PC-9 (cell line): ENCODE results near the gene ABCA7. TPM values are rescaled to one million over a fixed set of nuclear protein-coding genes. Genes with fewer than 3 reads are reported as not detected.

Experiments
- BruUV-seq: library from RNA; stranded (reverse); fragments of 400-500 nt; replicated peaks from 2 replicates; lab custom pipeline; 2021; lab: Mats Ljungman, UMichigan
- CTCF ChIA-PET: fragments of 300-600 bp; sonication (Branson Sonifier 250); formaldehyde crosslinking; loops from one replicate; lab custom pipeline; 2022; ENCODE audit warnings: antibody characterized with exemption; lab: Charles Lee
- POLR2A ChIA-PET: fragments of 300-600 bp; sonication (Branson Sonifier 250); formaldehyde crosslinking; loops from one replicate; lab custom pipeline; 2022; ENCODE audit warnings: antibody characterized with exemption; ENCODE audit not compliant: unreplicated experiment; lab: Charles Lee
- DNase-seq, 2 experiments: peaks; one replicate each; pipeline versions ENCODE4 v3.0.0 to v3.0.0-alpha.2; 2015 to 2022; ENCODE audit warnings: mixed read lengths in 1 of 2
- H2AFZ ChIP-seq: fragments of 200-600 bp; sonication (generic); 2 replicates; pipeline ENCODE4 v1.8.1; 2017; ENCODE audit warnings: antibody characterized with exemption
- H3F3A ChIP-seq: fragments of 200-600 bp; sonication (generic); 2 replicates; pipeline ENCODE4 v1.8.1; 2017; ENCODE audit warnings: antibody characterized with exemption, mild to moderate bottlenecking, low read depth; ENCODE audit not compliant: insufficient read depth
- H3K27ac ChIP-seq: fragments of 200-600 bp; sonication (generic); 2 replicates; pipeline ENCODE4 v1.6.1; 2016; ENCODE audit warnings: mixed run types
- H3K27me3 ChIP-seq: fragments of 200-600 bp; sonication (generic); 2 replicates; pipeline ENCODE4 v1.6.1; 2016; ENCODE audit warnings: low read depth, mixed run types; ENCODE audit not compliant: insufficient read depth
- H3K36me3 ChIP-seq: fragments of 200-600 bp; sonication (generic); 2 replicates; pipeline ENCODE4 v1.6.1; 2016; ENCODE audit warnings: low read depth, mixed run types
- H3K4me1 ChIP-seq: fragments of 200-600 bp; sonication (generic); replicated peaks from 2 replicates; pipeline ENCODE4 v1.6.1; 2016; ENCODE audit warnings: mixed run types; ENCODE audit not compliant: insufficient read depth
- H3K4me2 ChIP-seq: fragments of 200-600 bp; sonication (generic); 2 replicates; pipeline ENCODE4 v1.6.1; 2017; ENCODE audit warnings: mixed run types
- H3K4me3 ChIP-seq: fragments of 200-600 bp; sonication (generic); 2 replicates; pipeline ENCODE4 v1.6.1; 2016; ENCODE audit warnings: mixed run types
- H3K79me2 ChIP-seq: fragments of 200-600 bp; sonication (generic); 2 replicates; pipeline ENCODE4 v1.6.1; 2017; ENCODE audit warnings: low read depth, mixed run types
- H3K9me2 ChIP-seq: fragments of 200-600 bp; sonication (generic); 2 replicates; pipeline ENCODE4 v1.8.1; 2017; ENCODE audit warnings: mild to moderate bottlenecking; ENCODE audit not compliant: insufficient read depth
- H3K9me3 ChIP-seq: fragments of 200-600 bp; sonication (generic); 2 replicates; pipeline ENCODE4 v1.8.1; 2016; ENCODE audit warnings: low read depth; ENCODE audit not compliant: insufficient read depth
- H4K20me1 ChIP-seq: fragments of 200-600 bp; sonication (generic); 2 replicates; pipeline ENCODE4 v1.8.1; 2017; ENCODE audit not compliant: insufficient read depth
- CTCF ChIP-seq: fragments of 200-600 bp; sonication (generic); conservative IDR thresholded peaks from 2 replicates; pipeline ENCODE4 v1.6.1; 2017; ENCODE audit warnings: mixed run types, antibody characterized with exemption, mild to moderate bottlenecking, moderate library complexity
- EZH2 ChIP-seq: fragments of 200-600 bp; sonication (generic); IDR thresholded peaks from 2 replicates; pipeline ENCODE4 v1.8.0; 2017; ENCODE audit warnings: antibody characterized with exemption, low read depth
- intact Hi-C: fragments of 100-400 bp; cut with micrococcal nuclease; formaldehyde crosslinking; loops from one replicate; pipeline ENCODE4 v1.10.0; 2022; ENCODE audit not compliant: unreplicated experiment
- total RNA-seq: library from RNA; stranded (reverse); gene quantifications from 2 replicates; pipeline ENCODE4 v1.2.3, GENCODE V29; 2021

Gene ABCA7
- total RNA-seq, 1 experiment from 2014 or later = 29.9 TPM

GRCh38 chr19:1076951-1077350 is 37.0 kb downstream of the ABCA7 start:
- H3K4me1 ChIP-seq = 0 out of 2 replicates have a peak, but pooled peaks cover 9% of the 10 kb centered on the region
- intact Hi-C loops = no loop called here
- BruUV-seq = no TSS peak
- ChIA-PET CTCF (interaction anchor here (0.6 to 0.7 kb wide), 2 partner anchors 13 to 109 kb away, joined by 6 to 18 read pairs; no protein-coding TSS in a partner anchor), POLR2A (interaction anchor here (0.6 to 0.7 kb wide), 2 partner anchors 17 to 48 kb away, joined by 3 to 21 read pairs; no protein-coding TSS in a partner anchor)
- H3K4me2 ChIP-seq = no peak overlapping the region
- H3K27ac ChIP-seq = no peak overlapping the region
- DNase-seq = no peak
- no peaks in the 10 kb centered on the region for H3K36me3 ChIP-seq
- H3K4me3 ChIP-seq = no peak overlapping the region
- H3F3A ChIP-seq = peaks cover 17% of the 10 kb centered on the region; the same call in 1 of the 2 replicates
- no peaks in the 10 kb centered on the region for H3K9me2 ChIP-seq
- no peaks in the 10 kb centered on the region for H3K27me3 ChIP-seq
- no peaks in the 10 kb centered on the region for H4K20me1 ChIP-seq
- no peak for TF ChIP-seq CTCF
- no peaks in the 10 kb centered on the region for H3K79me2 ChIP-seq
- no peaks in the 10 kb centered on the region for H3K9me3 ChIP-seq
- H2AFZ ChIP-seq = no peak overlapping the region

GRCh38 chr19:1079566-1080111 is 39.7 kb downstream of the ABCA7 start:
- ChIA-PET CTCF (no interaction called here), POLR2A (interaction anchor here (0.6 kb wide), 1 partner anchor 190 kb away, joined by 8 read pairs; no protein-coding TSS in a partner anchor)
- BruUV-seq = no TSS peak
- Histone ChIP-seq H3K27ac (no peak overlapping the region), H3K36me3 (no peaks in the 10 kb centered on the region), H3F3A (peaks cover 16% of the 10 kb centered on the region; the same call in 1 of the 2 replicates), H3K79me2 (no peaks in the 10 kb centered on the region), H3K9me2 (no peaks in the 10 kb centered on the region), H3K4me2 (no peak overlapping the region), H3K27me3 (no peaks in the 10 kb centered on the region), H2AFZ (no peak overlapping the region), H4K20me1 (no peaks in the 10 kb centered on the region), H3K4me3 (no peak overlapping the region), H3K9me3 (no peaks in the 10 kb centered on the region), H3K4me1 (0 out of 2 replicates have a peak, but pooled peaks cover 9% of the 10 kb centered on the region)
- TF ChIP-seq CTCF (no peak), EZH2 (no peak)
- no peak for DNase-seq
- intact Hi-C loops = no loop called here

GRCh38 chr19:1080360-1081161 is 40.7 kb downstream of the ABCA7 start:
- no peaks in the 10 kb centered on the region for H3K36me3 ChIP-seq
- intact Hi-C loops = no loop called here
- 0 out of 2 replicates have a peak, but pooled peaks cover 5% of the 10 kb centered on the region for H3K4me1 ChIP-seq
- H3K27me3 ChIP-seq = no peaks in the 10 kb centered on the region
- POLR2A ChIA-PET = no interaction called here
- peaks cover 14% of the 10 kb centered on the region; the same call in 1 of the 2 replicates for H3F3A ChIP-seq
- H3K9me2 ChIP-seq = no peaks in the 10 kb centered on the region
- no peaks in the 10 kb centered on the region for H4K20me1 ChIP-seq
- no peaks in the 10 kb centered on the region for H3K79me2 ChIP-seq
- no peak overlapping the region for H3K4me3 ChIP-seq
- no peak overlapping the region for H3K27ac ChIP-seq
- no peaks in the 10 kb centered on the region for H3K9me3 ChIP-seq
- H2AFZ ChIP-seq = no peak overlapping the region
- no peak for TF ChIP-seq EZH2
- TF ChIP-seq CTCF = no peak
- no TSS peak for BruUV-seq
- H3K4me2 ChIP-seq = no peak overlapping the region
- CTCF ChIA-PET = no interaction called here
- no peak for DNase-seq
